HG02973 (cell line): ENCODE data around the gene RSU1.
"Not testable (repeated sequence)": the region's sequence is repeated elsewhere in the genome, so short reads cannot be mapped to it uniquely, and the experiment has no call there.

Experiments used
- ATAC-seq: cut with Tn5 transposase; IDR thresholded peaks from one replicate; pipeline ENCODE4 v1.9.1; 2021; ENCODE audit warnings: moderate library complexity; ENCODE audit not compliant: unreplicated experiment

Gene RSU1

GRCh38 chr10:16817125-16818019, at the start of gene RSU1:
Gene RSU1 (minus strand): TSS chr10:16817424. CDS start chr10:16817081, 343 bp downstream.
- ATAC-seq = peak; percentile 97

- ATAC-seq = no peak
Observed at GRCh38 chr10:16866541-16867275, 49.5 kb upstream of the RSU1 start.

- ATAC-seq = no peak
Observed at GRCh38 chr10:16865766-16866165, 48.5 kb upstream of the RSU1 start.

GRCh38 chr10:16863766-16864165, 46.5 kb upstream of the RSU1 start:
- ATAC-seq = no peak

- no peak for ATAC-seq
Observed at GRCh38 chr10:16857419-16857818, 40.2 kb upstream of the RSU1 start.

GRCh38 chr10:16856567-16856966, 39.3 kb upstream of the RSU1 start:
- ATAC-seq = no peak

- ATAC-seq = no peak
Observed at GRCh38 chr10:16856092-16856491, 38.9 kb upstream of the RSU1 start.

GRCh38 chr10:16854623-16855022, 37.4 kb upstream of the RSU1 start:
- no peak for ATAC-seq

GRCh38 chr10:16853809-16854208, 36.6 kb upstream of the RSU1 start:
- ATAC-seq = no peak

GRCh38 chr10:16853201-16853600, 36.0 kb upstream of the RSU1 start:
- ATAC-seq = no peak

- ATAC-seq = no peak
Observed at GRCh38 chr10:16852624-16853023, 35.4 kb upstream of the RSU1 start.

GRCh38 chr10:16848562-16849154, 31.4 kb upstream of the RSU1 start:
- no peak for ATAC-seq

GRCh38 chr10:16847644-16848043, 30.4 kb upstream of the RSU1 start:
- ATAC-seq = no peak

GRCh38 chr10:16845248-16845647, 28.0 kb upstream of the RSU1 start:
- no peak for ATAC-seq

- ATAC-seq = no peak
Observed at GRCh38 chr10:16843252-16843870, 26.1 kb upstream of the RSU1 start.

GRCh38 chr10:16835228-16835627, 18.0 kb upstream of the RSU1 start:
- ATAC-seq = no peak

GRCh38 chr10:16832351-16833080, 15.3 kb upstream of the RSU1 start:
- ATAC-seq = no peak

- ATAC-seq = no peak
Observed at GRCh38 chr10:16828701-16829175, 11.5 kb upstream of the RSU1 start.

- peak; percentile 70 for ATAC-seq
Observed at GRCh38 chr10:16828114-16828568, 10.9 kb upstream of the RSU1 start.

- ATAC-seq = not testable (repeated sequence)
Observed at GRCh38 chr10:16827474-16827873, 10.2 kb upstream of the RSU1 start.
